OCI-M2 (cell line): ENCODE results near the gene FARS2.

Experiments
- DNase-seq: peaks from one replicate; lab custom pipeline; 2025; ENCODE audit not compliant: unreplicated experiment; lab: John Stamatoyannopoulos, UW

The FARS2 gene

GRCh38 chr6:5710936-5711335, 449.6 kb downstream of the FARS2 start:
- no peak for DNase-seq

GRCh38 chr6:5712349-5713215, 451.3 kb downstream of the FARS2 start:
- no peak for DNase-seq

- no peak for DNase-seq
Observed at GRCh38 chr6:5713519-5713918, 452.2 kb downstream of the FARS2 start.

- no peak for DNase-seq
Observed at GRCh38 chr6:5718231-5718947, 457.1 kb downstream of the FARS2 start.

GRCh38 chr6:5723841-5724691, 462.8 kb downstream of the FARS2 start:
- no peak for DNase-seq

GRCh38 chr6:5724911-5725310, 463.6 kb downstream of the FARS2 start:
- no peak for DNase-seq

GRCh38 chr6:5726976-5727718, 465.8 kb downstream of the FARS2 start:
- DNase-seq: no peak

- no peak for DNase-seq
Observed at GRCh38 chr6:5728351-5729079, 467.2 kb downstream of the FARS2 start.

- no peak for DNase-seq
Observed at GRCh38 chr6:5729080-5729434, 467.7 kb downstream of the FARS2 start.

- DNase-seq: no peak
Observed at GRCh38 chr6:5729813-5730517, 468.7 kb downstream of the FARS2 start.

- DNase-seq: no peak
Observed at GRCh38 chr6:5730585-5731263, 469.4 kb downstream of the FARS2 start.

- no peak for DNase-seq
Observed at GRCh38 chr6:5731435-5731834, 470.1 kb downstream of the FARS2 start.

GRCh38 chr6:5732496-5732895, 471.2 kb downstream of the FARS2 start:
- no peak for DNase-seq

- DNase-seq: no peak
Observed at GRCh38 chr6:5736016-5736738, 474.9 kb downstream of the FARS2 start.

GRCh38 chr6:5737460-5737859, 476.1 kb downstream of the FARS2 start:
- DNase-seq: no peak

GRCh38 chr6:5738211-5738610, 476.9 kb downstream of the FARS2 start:
- DNase-seq: no peak

- no peak for DNase-seq
Observed at GRCh38 chr6:5744497-5744896, 483.2 kb downstream of the FARS2 start.

GRCh38 chr6:5745081-5745480, 483.8 kb downstream of the FARS2 start:
- no peak for DNase-seq
